ENCODE data around the gene RBM44.
"Not testable (repeated sequence)": the region's sequence is repeated elsewhere in the genome, so short reads cannot be mapped to it uniquely, and the experiment has no call there.

RBM44 gene

GRCh38 chr2:237841051-237841450, 42.5 kb downstream of the RBM44 start:
- H3K9me3 ChIP-seq = peaks cover 4% of the 10 kb centered on the region; the same call in 1 of the 2 replicates
- no peak for TF ChIP-seq Cebpa-rat (IDR thresholded peaks at IDR 0.05)
- no peak overlapping the region for H3K9ac ChIP-seq
- H3K4me2 ChIP-seq = no peak overlapping the region
- H3K27ac ChIP-seq = no peak overlapping the region
- no peak overlapping the region for H3K4me3 ChIP-seq
- H3K4me1 ChIP-seq = no peaks in the 10 kb centered on the region
- no peaks in the 10 kb centered on the region for H3K36me3 ChIP-seq
- no peaks in the 10 kb centered on the region for H3K27me3 ChIP-seq
- no peaks in the 10 kb centered on the region for H4K20me1 ChIP-seq

GRCh38 chr2:237848940-237849339, 50.4 kb downstream of the RBM44 start:
- not testable (repeated sequence) for H3K27me3 ChIP-seq, H3K27ac ChIP-seq

GRCh38 chr2:237854295-237854694, 55.7 kb downstream of the RBM44 start:
- Histone ChIP-seq H3K4me1 (peaks cover 6% of the 10 kb centered on the region; the same call in 1 of the 2 replicates), H3K36me3 (no peaks in the 10 kb centered on the region), H3K9me3 (peaks cover 1% of the 10 kb centered on the region), H3K27ac (no peak overlapping the region), H3K9ac (no peak overlapping the region), H3K27me3 (peaks cover 19% of the 10 kb centered on the region), H4K20me1 (peaks cover 9% of the 10 kb centered on the region; the same call in 1 of the 2 replicates), H3K4me3 (no peak overlapping the region), H3K4me2 (no peak overlapping the region)
- no peak for TF ChIP-seq Cebpa-rat (IDR thresholded peaks at IDR 0.05)

More at GRCh38 chr2:237848940-237849339, 50.4 kb downstream of the RBM44 start:
- not testable (repeated sequence) for H3K9me3 ChIP-seq, H3K4me2 ChIP-seq, H3K4me1 ChIP-seq, H3K36me3 ChIP-seq, H4K20me1 ChIP-seq, H3K9ac ChIP-seq, H3K4me3 ChIP-seq

- H3K27me3 ChIP-seq = peaks cover 50% of the 10 kb centered on the region
- no peaks in the 10 kb centered on the region for H3K36me3 ChIP-seq
- H3K9ac ChIP-seq = no peak overlapping the region
- H4K20me1 ChIP-seq = peaks cover 23% of the 10 kb centered on the region; the same call in 1 of the 2 replicates
- no peak overlapping the region for H3K27ac ChIP-seq
- no peak for TF ChIP-seq Cebpa-rat (IDR thresholded peaks at IDR 0.05)
- peaks cover 6% of the 10 kb centered on the region; the same call in 1 of the 2 replicates for H3K4me1 ChIP-seq
- no peaks in the 10 kb centered on the region for H3K9me3 ChIP-seq
- no peak overlapping the region for H3K4me3 ChIP-seq
- H3K4me2 ChIP-seq = no peak overlapping the region
Observed at GRCh38 chr2:237857791-237858190, 59.2 kb downstream of the RBM44 start.

GRCh38 chr2:237858294-237859081, 59.9 kb downstream of the RBM44 start:
- no peak overlapping the region for H3K27ac ChIP-seq
- H3K9ac ChIP-seq = no peak overlapping the region
- peaks cover 50% of the 10 kb centered on the region for H3K27me3 ChIP-seq

GRCh38 chr2:237859082-237859433, 60.5 kb downstream of the RBM44 start:
- Histone ChIP-seq H3K4me3 (no peak overlapping the region), H3K36me3 (no peaks in the 10 kb centered on the region), H3K4me2 (no peak overlapping the region), H3K9ac (no peak overlapping the region), H3K27me3 (peaks cover 50% of the 10 kb centered on the region), H3K27ac (no peak overlapping the region), H4K20me1 (peaks cover 23% of the 10 kb centered on the region; the same call in 1 of the 2 replicates), H3K9me3 (no peaks in the 10 kb centered on the region), H3K4me1 (peaks cover 6% of the 10 kb centered on the region; the same call in 1 of the 2 replicates)
- no peak for TF ChIP-seq Cebpa-rat (IDR thresholded peaks at IDR 0.05)

More at GRCh38 chr2:237858294-237859081, 59.9 kb downstream of the RBM44 start:
- H4K20me1 ChIP-seq = peaks cover 23% of the 10 kb centered on the region; the same call in 1 of the 2 replicates
- no peaks in the 10 kb centered on the region for H3K36me3 ChIP-seq
- no peaks in the 10 kb centered on the region for H3K9me3 ChIP-seq
- H3K4me2 ChIP-seq = no peak overlapping the region
- H3K4me3 ChIP-seq = no peak overlapping the region
- peaks cover 6% of the 10 kb centered on the region; the same call in 1 of the 2 replicates for H3K4me1 ChIP-seq
- TF ChIP-seq Cebpa-rat (IDR thresholded peaks at IDR 0.05) = no peak

- Histone ChIP-seq H3K27me3 (peaks cover 50% of the 10 kb centered on the region), H3K27ac (no peak within 1 kb of the TSS), H3K9ac (no peak within 1 kb of the TSS), H4K20me1 (peaks cover 23% of the 10 kb centered on the region; the same call in 1 of the 2 replicates), H3K9me3 (no peaks in the 10 kb centered on the region), H3K4me2 (no peak within 1 kb of the TSS), H3K4me3 (no peak within 1 kb of the TSS), H3K36me3 (no peaks in the 10 kb centered on the region), H3K4me1 (peaks cover 6% of the 10 kb centered on the region; the same call in 1 of the 2 replicates)
- TF ChIP-seq Cebpa-rat (IDR thresholded peaks at IDR 0.05) = no peak
Observed at GRCh38 chr2:237859533-237860272, 61.1 kb downstream of the RBM44 start, which contains the start of gene RAMP1. RAMP1 (plus strand) TSS chr2:237859623; CDS start chr2:237859676, 53 bp downstream.

- Histone ChIP-seq H4K20me1 (peaks cover 23% of the 10 kb centered on the region; the same call in 1 of the 2 replicates), H3K36me3 (no peaks in the 10 kb centered on the region), H3K27ac (no peak overlapping the region), H3K4me2 (no peak overlapping the region), H3K9me3 (no peaks in the 10 kb centered on the region), H3K9ac (no peak overlapping the region), H3K4me3 (no peak overlapping the region), H3K4me1 (peaks cover 6% of the 10 kb centered on the region; the same call in 1 of the 2 replicates), H3K27me3 (peaks cover 50% of the 10 kb centered on the region)
- no peak for TF ChIP-seq Cebpa-rat (IDR thresholded peaks at IDR 0.05)
Observed at GRCh38 chr2:237860273-237860935, 61.8 kb downstream of the RBM44 start.

- Histone ChIP-seq H3K9ac (no peak overlapping the region), H3K9me3 (no peaks in the 10 kb centered on the region)
Observed at GRCh38 chr2:237861875-237862527, 63.4 kb downstream of the RBM44 start.

More at GRCh38 chr2:237861875-237862527, 63.4 kb downstream of the RBM44 start:
- H3K4me3 ChIP-seq = no peak overlapping the region
- H4K20me1 ChIP-seq = peaks cover 23% of the 10 kb centered on the region; the same call in 1 of the 2 replicates
- peaks cover 1% of the 10 kb centered on the region; the same call in 1 of the 2 replicates for H3K4me1 ChIP-seq
- no peaks in the 10 kb centered on the region for H3K36me3 ChIP-seq
- no peak overlapping the region for H3K27ac ChIP-seq
- peaks cover 50% of the 10 kb centered on the region for H3K27me3 ChIP-seq
- no peak overlapping the region for H3K4me2 ChIP-seq
- TF ChIP-seq Cebpa-rat (IDR thresholded peaks at IDR 0.05) = no peak

Data from BLaER1 (cell line).